NT2/D1 (cell line): ENCODE data around the gene IGLL5.

Source experiments
- SUZ12 ChIP-seq: IDR thresholded peaks from 2 replicates; pipeline ENCODE4 v1.6.1; 2011; ENCODE audit not compliant: insufficient read length, insufficient read depth; ENCODE audit errors: extremely low read depth
- YY1 ChIP-seq: IDR thresholded peaks from 2 replicates; pipeline ENCODE4 v1.6.1; 2011; ENCODE audit not compliant: insufficient read length, insufficient read depth
- ZNF274 ChIP-seq: IDR thresholded peaks from 2 replicates; pipeline ENCODE4 v1.6.1; 2011; ENCODE audit warnings: mild to moderate bottlenecking, low read depth, low read length

GRCh38 chr22:22896601-22897000 is 9.0 kb downstream of the IGLL5 start:
- TF ChIP-seq ZNF274, result no peak
- TF ChIP-seq YY1, result no peak
- TF ChIP-seq SUZ12, result no peak
